Measurements from ENCODE around the gene TBC1D5.
"Not testable (repeated sequence)": the region's sequence is repeated elsewhere in the genome, so short reads cannot be mapped to it uniquely, and the experiment has no call there.

The TBC1D5 gene

GRCh38 chr3:17639765-17640164 lies 102.7 kb downstream of the TBC1D5 start:
- DNase-seq: no peak

GRCh38 chr3:17639257-17639656 lies 103.2 kb downstream of the TBC1D5 start:
- no peak for DNase-seq

GRCh38 chr3:17638356-17638755 lies 104.1 kb downstream of the TBC1D5 start:
- DNase-seq: no peak

- DNase-seq: not testable (repeated sequence)
These were observed 106.8 kb downstream of the TBC1D5 start for GRCh38 chr3:17635675-17636074.

- DNase-seq: no peak
These were observed 107.5 kb downstream of the TBC1D5 start for GRCh38 chr3:17634964-17635363.

GRCh38 chr3:17634201-17634600 lies 108.2 kb downstream of the TBC1D5 start:
- DNase-seq: no peak

GRCh38 chr3:17632401-17633100 lies 109.9 kb downstream of the TBC1D5 start:
- peak; percentile 45 to 53 for DNase-seq

- no peak for DNase-seq
These were observed 110.8 kb downstream of the TBC1D5 start for GRCh38 chr3:17631609-17632008.

GRCh38 chr3:17629400-17629799 lies 113.0 kb downstream of the TBC1D5 start:
- DNase-seq: no peak

- no peak for DNase-seq
These were observed 116.0 kb downstream of the TBC1D5 start for GRCh38 chr3:17626395-17626794.

GRCh38 chr3:17625133-17625532 lies 117.3 kb downstream of the TBC1D5 start:
- DNase-seq: no peak

- no peak for DNase-seq
These were observed 119.0 kb downstream of the TBC1D5 start for GRCh38 chr3:17623464-17623863.

GRCh38 chr3:17619968-17620367 lies 122.5 kb downstream of the TBC1D5 start:
- no peak for DNase-seq

- DNase-seq: not testable (repeated sequence)
These were observed 129.4 kb downstream of the TBC1D5 start for GRCh38 chr3:17613017-17613416.

GRCh38 chr3:17607905-17608304 lies 134.5 kb downstream of the TBC1D5 start:
- no peak for DNase-seq

- no peak for DNase-seq
These were observed 136.5 kb downstream of the TBC1D5 start for GRCh38 chr3:17605934-17606333.

GRCh38 chr3:17605032-17605431 lies 137.4 kb downstream of the TBC1D5 start:
- no peak for DNase-seq

- DNase-seq: no peak
These were observed 140.3 kb downstream of the TBC1D5 start for GRCh38 chr3:17602126-17602525.

GRCh38 chr3:17592956-17593355 lies 149.5 kb downstream of the TBC1D5 start:
- no peak for DNase-seq

GRCh38 chr3:17590465-17590864 lies 152.0 kb downstream of the TBC1D5 start:
- no peak for DNase-seq

- no peak for DNase-seq
These were observed 152.5 kb downstream of the TBC1D5 start for GRCh38 chr3:17589888-17590287.

GRCh38 chr3:17588422-17588821 lies 154.0 kb downstream of the TBC1D5 start:
- DNase-seq: no peak

GRCh38 chr3:17585394-17586325 lies 156.8 kb downstream of the TBC1D5 start:
- no peak for DNase-seq

GRCh38 chr3:17584066-17584465 lies 158.4 kb downstream of the TBC1D5 start:
- DNase-seq: no peak

All from Kasumi-1 (cell line).